HG02623 (cell line): Measurements from ENCODE around the gene KCNA2.

Experiments used
- ATAC-seq: cut with Tn5 transposase; IDR thresholded peaks from one replicate; pipeline ENCODE4 v1.9.1; 2021; ENCODE audit warnings: moderate library complexity; ENCODE audit not compliant: unreplicated experiment

KCNA2 gene

DNA sequence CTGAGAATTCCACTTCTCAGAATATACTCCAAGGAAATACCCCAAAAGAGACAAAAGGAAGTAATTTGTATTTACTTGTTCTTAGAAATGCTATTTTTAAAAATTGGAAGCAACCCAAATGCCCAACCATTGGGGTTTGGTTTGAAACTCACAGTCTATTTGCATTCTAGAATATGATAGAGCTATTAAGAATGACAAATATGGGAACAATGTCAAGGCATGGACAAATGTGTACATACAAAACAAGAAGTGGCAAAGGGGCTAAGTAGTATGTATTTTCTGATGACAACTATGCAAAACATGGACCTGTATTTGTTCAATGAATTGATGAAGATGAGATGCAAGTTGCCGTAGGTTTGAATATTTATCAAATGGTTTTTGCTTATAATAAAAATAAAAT lies 32.8 kb downstream of the KCNA2 start:
- ATAC-seq, result no peak

GRCh38 chr1:110572751-110573150 lies 33.4 kb downstream of the KCNA2 start:
- ATAC-seq, result no peak

GRCh38 chr1:110570901-110571300 lies 35.3 kb downstream of the KCNA2 start:
- ATAC-seq, result no peak

GRCh38 chr1:110570307-110570706 lies 35.9 kb downstream of the KCNA2 start:
- ATAC-seq, result no peak

DNA sequence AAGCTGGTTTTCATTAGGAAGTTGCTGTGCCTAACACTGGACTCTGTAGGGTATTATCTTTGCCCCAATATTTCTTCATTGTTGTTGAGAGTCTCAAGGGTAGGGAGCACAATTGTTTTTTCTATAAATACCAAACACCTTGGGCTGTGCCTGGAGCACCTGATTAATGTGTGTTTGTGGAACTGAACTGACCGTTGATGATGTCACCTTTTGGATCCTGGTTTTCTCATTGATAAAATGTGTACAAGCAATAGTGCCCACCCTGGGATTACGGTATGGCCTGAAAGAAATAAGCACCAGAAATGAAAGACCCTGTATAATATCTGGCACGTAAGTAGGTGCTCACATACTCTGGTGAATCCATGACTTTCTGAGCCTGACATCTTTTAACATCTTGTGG lies 39.3 kb downstream of the KCNA2 start:
- no peak for ATAC-seq

GRCh38 chr1:110565565-110565964 lies 40.6 kb downstream of the KCNA2 start:
- no peak for ATAC-seq

GRCh38 chr1:110563089-110563488 lies 43.1 kb downstream of the KCNA2 start:
- no peak for ATAC-seq

DNA sequence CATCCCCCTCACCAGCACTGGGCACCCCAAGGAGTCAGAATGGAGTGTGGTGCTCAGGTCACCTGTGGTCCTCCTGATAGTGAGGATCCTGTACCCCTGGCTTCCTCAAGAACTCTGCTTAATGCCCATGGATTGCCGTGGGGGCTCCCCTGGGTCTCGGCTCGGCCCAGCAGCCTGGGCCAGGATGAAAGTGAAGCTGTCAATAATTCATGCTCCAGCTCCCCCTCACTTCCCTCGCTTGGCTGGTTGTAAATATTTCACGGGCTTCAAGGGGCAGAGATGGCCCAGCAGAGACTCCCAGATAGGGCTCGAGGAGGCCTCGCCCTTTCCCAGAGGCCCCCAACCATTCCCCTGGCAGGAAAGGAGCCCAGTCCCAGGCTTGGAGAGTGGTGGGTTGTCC lies 44.6 kb downstream of the KCNA2 start:
- no peak for ATAC-seq

DNA sequence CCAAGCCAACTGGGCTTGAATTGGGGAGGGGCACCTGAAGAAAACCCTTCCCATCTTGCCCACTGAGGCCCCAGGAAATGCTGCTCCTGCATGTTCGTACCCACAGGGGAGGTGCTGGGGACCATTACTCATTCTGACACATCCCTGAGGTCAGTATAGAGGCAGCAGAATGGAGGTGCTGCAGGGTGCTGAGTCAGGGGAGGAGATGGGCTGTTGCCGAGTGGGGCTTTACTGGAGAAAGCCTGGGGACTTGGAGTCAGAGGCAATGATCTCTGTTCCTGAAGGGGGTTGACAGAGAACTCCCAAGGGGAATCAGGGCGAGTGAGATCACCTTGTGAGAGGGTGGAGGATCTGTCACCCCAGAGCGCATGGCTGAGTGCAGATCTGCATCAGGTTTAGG lies 47.0 kb downstream of the KCNA2 start:
- ATAC-seq, result no peak

- ATAC-seq, result no peak
Observed at GRCh38 chr1:110557481-110557880, 48.7 kb downstream of the KCNA2 start.

GRCh38 chr1:110556471-110556807 lies 49.7 kb downstream of the KCNA2 start:
- no peak for ATAC-seq

DNA sequence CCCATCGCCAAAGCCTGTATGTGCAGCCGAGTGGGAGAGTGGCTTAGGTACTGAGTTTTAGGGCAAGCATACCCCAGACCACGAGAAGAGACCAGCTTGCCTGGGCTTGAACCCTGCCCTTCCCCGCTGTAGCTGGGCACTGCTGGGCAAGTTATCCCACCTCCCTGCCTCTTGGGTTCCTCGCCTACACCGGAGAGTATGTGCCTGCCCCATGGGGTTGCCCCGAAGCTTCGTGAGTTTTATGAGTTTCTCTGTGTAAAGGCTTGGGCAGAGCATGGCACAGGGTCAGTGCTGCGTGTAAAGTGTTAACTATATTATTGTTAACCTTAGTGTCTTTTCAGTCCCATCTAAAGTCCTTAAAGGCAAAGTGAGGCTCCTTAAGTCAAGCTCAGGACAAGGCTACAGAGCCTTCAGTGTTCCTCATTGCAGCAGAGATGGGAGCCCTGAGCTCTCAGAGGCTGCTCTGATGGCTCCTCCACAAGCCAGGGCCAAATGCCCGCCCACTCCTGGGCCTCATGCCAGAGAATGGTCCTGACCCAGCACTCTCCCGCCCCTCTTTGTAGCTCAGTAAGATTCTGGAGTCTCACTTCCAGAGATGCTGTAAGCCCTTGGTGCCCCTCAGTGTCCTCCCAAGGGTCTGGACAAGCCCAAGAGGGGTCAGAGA lies 50.2 kb downstream of the KCNA2 start:
- ATAC-seq, result no peak

GRCh38 chr1:110554871-110555801 lies 51.0 kb downstream of the KCNA2 start:
- no peak for ATAC-seq

GRCh38 chr1:110551278-110551809 lies 54.8 kb downstream of the KCNA2 start:
- no peak for ATAC-seq

DNA sequence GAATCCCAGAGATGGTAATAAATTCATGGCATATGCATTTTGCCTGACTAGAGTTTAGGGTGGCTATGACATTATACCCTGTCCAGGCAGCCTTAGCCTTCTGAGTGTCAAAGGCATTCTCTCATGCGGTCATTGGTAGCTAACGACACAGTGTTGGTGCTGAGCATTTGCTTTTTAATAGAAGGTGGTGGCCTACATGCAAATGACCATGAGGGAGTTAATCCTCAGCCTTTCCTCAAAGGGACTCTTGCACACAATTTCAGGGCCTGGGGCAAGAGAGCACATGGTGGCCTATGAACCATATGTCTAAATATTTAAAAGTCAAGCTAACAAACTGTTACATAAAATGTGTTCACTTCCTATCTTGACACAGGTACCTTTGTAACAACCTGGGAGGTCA lies 56.3 kb downstream of the KCNA2 start:
- no peak for ATAC-seq

GRCh38 chr1:110548381-110548780 lies 57.8 kb downstream of the KCNA2 start:
- ATAC-seq, result no peak

DNA sequence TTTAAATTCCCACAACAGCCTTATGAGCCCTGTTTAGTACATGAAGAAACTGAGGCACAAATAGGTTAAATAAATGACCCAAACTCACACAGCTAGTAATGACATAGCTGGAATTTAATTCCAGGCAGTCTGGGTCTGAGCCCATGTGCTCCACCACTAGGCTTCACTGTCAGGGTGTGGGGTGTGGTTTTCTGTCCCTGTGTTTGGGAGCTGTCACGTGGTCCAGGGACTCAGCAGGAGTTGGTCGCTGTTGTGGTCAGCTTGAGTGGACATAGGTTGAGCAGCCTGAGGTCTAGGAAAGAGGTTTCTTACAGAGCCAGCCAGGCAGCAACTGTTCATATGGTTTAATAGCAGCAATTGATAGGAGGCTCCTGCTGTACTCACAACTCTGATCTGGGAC lies 59.1 kb downstream of the KCNA2 start:
- ATAC-seq, result no peak

- ATAC-seq, result no peak
Observed at GRCh38 chr1:110545492-110545891, 60.7 kb downstream of the KCNA2 start.

- ATAC-seq, result no peak
Observed at GRCh38 chr1:110544753-110545152, 61.4 kb downstream of the KCNA2 start.
